WTC11 (cell line): Measurements from ENCODE around the gene TP73. TPM values are rescaled to one million over a fixed set of nuclear protein-coding genes. Genes with fewer than 3 reads are reported as not detected.

Source experiments
- ATAC-seq: fragments of 200-7000 bp; cut with Tn5 transposase; 2 replicates; pipeline ENCODE4 v1.10.0; 2021; ENCODE audit warnings: mild to moderate bottlenecking, moderate library complexity
- CTCF ChIA-PET: fragments of 300-600 bp; sonication (Branson Sonifier 250); formaldehyde crosslinking; loops from one replicate; lab custom pipeline; 2021; ENCODE audit warnings: antibody characterized with exemption; lab: Charles Lee
- POLR2A ChIA-PET: fragments of 350-600 bp; sonication (Branson Sonifier 250); formaldehyde crosslinking; loops from one replicate; lab custom pipeline; 2021; ENCODE audit warnings: antibody characterized with exemption; lab: Charles Lee
- DNase-seq: peaks from one replicate; pipeline ENCODE4 v3.0.0; 2021; ENCODE audit warnings: low spot score
- H3K27ac Mint-ChIP-seq: 2 replicates; pipeline ENCODE4 v1.8.0; 2021; ENCODE audit warnings: mixed read lengths
- H3K27me3 Mint-ChIP-seq: 2 replicates; pipeline ENCODE4 v1.8.0; 2021; ENCODE audit warnings: low read depth, mild to moderate bottlenecking, moderate library complexity, mixed read lengths
- H3K36me3 Mint-ChIP-seq: 2 replicates; pipeline ENCODE4 v1.8.0; 2021; ENCODE audit warnings: mixed read lengths
- H3K4me1 Mint-ChIP-seq: 2 replicates; pipeline ENCODE4 v1.8.0; 2022; ENCODE audit warnings: mixed read lengths
- H3K4me3 Mint-ChIP-seq: 2 replicates; pipeline ENCODE4 v1.8.0; 2021; ENCODE audit warnings: mild to moderate bottlenecking, moderate library complexity, mixed read lengths
- H3K9me3 Mint-ChIP-seq: 2 replicates; pipeline ENCODE4 v1.8.0; 2021; ENCODE audit warnings: mixed read lengths
- FOXK1 ChIP-seq: sonication (generic); formaldehyde crosslinking; IDR thresholded peaks from 2 replicates; pipeline ENCODE4 v1.8.0; 2022; ENCODE audit warnings: mild to moderate bottlenecking, moderate library complexity, missing genetic modification reagents
- GTF2I ChIP-seq: fragments of 250-450 bp; sonication (Bioruptor Pico); conservative IDR thresholded peaks from 2 replicates; pipeline ENCODE4 v1.4.0; 2021; ENCODE audit warnings: mild to moderate bottlenecking
- JAZF1 ChIP-seq: fragments of 250-450 bp; sonication (Bioruptor Pico); IDR thresholded peaks from 2 replicates; pipeline ENCODE4 v1.9.0; 2021; ENCODE audit warnings: moderate library complexity, mild to moderate bottlenecking, inconsistent platforms
- SOX15 ChIP-seq: fragments of 250-450 bp; sonication (Bioruptor Pico); IDR thresholded peaks from 2 replicates; pipeline ENCODE4 v1.9.0; 2021; ENCODE audit warnings: mild to moderate bottlenecking
- ZBTB21 ChIP-seq: sonication (generic); formaldehyde crosslinking; IDR thresholded peaks from 2 replicates; pipeline ENCODE4 v1.8.1; 2023; ENCODE audit warnings: mild to moderate bottlenecking, missing genetic modification reagents, borderline replicate concordance
- ZNF263 ChIP-seq: sonication (generic); formaldehyde crosslinking; IDR thresholded peaks from 2 replicates; pipeline ENCODE4 v1.8.1; 2022; ENCODE audit warnings: low read depth, mild to moderate bottlenecking, moderate library complexity, missing genetic modification reagents
- ZNF416 ChIP-seq: fragments of 250-450 bp; sonication (Bioruptor Pico); IDR thresholded peaks from 2 replicates; pipeline ENCODE4 v1.9.0; 2021; ENCODE audit warnings: mild to moderate bottlenecking, inconsistent platforms
- ZNF423 ChIP-seq: fragments of 250-450 bp; sonication (Bioruptor Pico); IDR thresholded peaks from 2 replicates; pipeline ENCODE4 v2.1.2; 2022; ENCODE audit warnings: mild to moderate bottlenecking, moderate library complexity
- total RNA-seq: library from RNA; stranded (reverse); gene quantifications from 3 replicates; pipeline ENCODE4 v1.2.3, GENCODE V29; 2021
- TF ChIP-seq, protein P1 (sequence below): sonication (generic); formaldehyde crosslinking; IDR thresholded peaks from 2 replicates; pipeline ENCODE4 v1.8.1; 2022; ENCODE audit warnings: mild to moderate bottlenecking, moderate library complexity, missing genetic modification reagents
- TF ChIP-seq, protein P2 (sequence below): sonication (generic); formaldehyde crosslinking; IDR thresholded peaks from 2 replicates; pipeline ENCODE4 v1.8.1; 2023; ENCODE audit warnings: mild to moderate bottlenecking, missing genetic modification reagents
- TF ChIP-seq, protein P3 (sequence below): sonication (generic); formaldehyde crosslinking; IDR thresholded peaks from 2 replicates; pipeline ENCODE4 v1.8.1; 2023; ENCODE audit warnings: mild to moderate bottlenecking, missing genetic modification reagents, moderate library complexity
- TF ChIP-seq, protein P4 (sequence below): sonication (generic); formaldehyde crosslinking; IDR thresholded peaks from 2 replicates; pipeline ENCODE4 v1.8.0; 2022; ENCODE audit warnings: mild to moderate bottlenecking, missing genetic modification reagents
- TF ChIP-seq, protein P5 (sequence below): sonication (generic); formaldehyde crosslinking; IDR thresholded peaks from 2 replicates; pipeline ENCODE4 v1.8.1; 2023; ENCODE audit warnings: mild to moderate bottlenecking, missing genetic modification reagents, borderline replicate concordance
- TF ChIP-seq, protein P6 (sequence below): fragments of 250-450 bp; sonication (Bioruptor Pico); IDR thresholded peaks from 2 replicates; pipeline ENCODE4 v1.9.0; 2021; ENCODE audit warnings: mild to moderate bottlenecking

The TP73 gene
- total RNA-seq, 1 experiment from 2014 or later = 5.7 TPM

DNA sequence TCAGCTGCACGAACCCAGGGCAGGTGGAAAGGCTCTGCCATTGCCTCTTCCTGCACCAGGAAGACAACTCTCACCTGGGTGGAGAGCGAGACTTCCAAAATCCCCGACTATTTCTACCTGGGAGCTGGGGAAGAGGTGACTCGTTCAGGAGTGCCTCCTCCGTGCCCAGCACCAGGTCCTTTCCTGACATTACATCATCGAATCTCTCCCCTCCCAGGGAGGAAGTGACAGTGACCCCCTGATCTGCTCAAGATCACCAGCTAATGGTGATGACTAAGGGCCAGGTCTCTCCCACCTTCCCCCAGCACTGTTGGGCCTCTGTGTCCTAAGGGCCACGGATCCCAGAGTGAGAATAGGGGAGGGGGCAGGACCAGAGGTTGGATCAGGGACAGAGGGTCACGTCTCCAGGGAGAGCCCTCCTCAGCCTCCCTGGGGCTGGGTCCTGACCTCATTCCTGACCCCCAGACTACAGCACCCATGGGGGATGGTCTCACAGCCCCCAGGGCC is 47.8 kb upstream of the TP73 start (continued):
- TF ChIP-seq, protein P1, sequence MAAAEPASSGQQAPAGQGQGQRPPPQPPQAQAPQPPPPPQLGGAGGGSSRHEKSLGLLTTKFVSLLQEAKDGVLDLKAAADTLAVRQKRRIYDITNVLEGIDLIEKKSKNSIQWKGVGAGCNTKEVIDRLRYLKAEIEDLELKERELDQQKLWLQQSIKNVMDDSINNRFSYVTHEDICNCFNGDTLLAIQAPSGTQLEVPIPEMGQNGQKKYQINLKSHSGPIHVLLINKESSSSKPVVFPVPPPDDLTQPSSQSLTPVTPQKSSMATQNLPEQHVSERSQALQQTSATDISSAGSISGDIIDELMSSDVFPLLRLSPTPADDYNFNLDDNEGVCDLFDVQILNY = no peak
- TF ChIP-seq, protein P2, sequence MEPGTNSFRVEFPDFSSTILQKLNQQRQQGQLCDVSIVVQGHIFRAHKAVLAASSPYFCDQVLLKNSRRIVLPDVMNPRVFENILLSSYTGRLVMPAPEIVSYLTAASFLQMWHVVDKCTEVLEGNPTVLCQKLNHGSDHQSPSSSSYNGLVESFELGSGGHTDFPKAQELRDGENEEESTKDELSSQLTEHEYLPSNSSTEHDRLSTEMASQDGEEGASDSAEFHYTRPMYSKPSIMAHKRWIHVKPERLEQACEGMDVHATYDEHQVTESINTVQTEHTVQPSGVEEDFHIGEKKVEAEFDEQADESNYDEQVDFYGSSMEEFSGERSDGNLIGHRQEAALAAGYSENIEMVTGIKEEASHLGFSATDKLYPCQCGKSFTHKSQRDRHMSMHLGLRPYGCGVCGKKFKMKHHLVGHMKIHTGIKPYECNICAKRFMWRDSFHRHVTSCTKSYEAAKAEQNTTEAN (CRISPR knock-in tag) = no peak
- TF ChIP-seq GTF2I (CRISPR knock-in tag) (no peak), SOX15 (CRISPR knock-in tag) (no peak)

DNA sequence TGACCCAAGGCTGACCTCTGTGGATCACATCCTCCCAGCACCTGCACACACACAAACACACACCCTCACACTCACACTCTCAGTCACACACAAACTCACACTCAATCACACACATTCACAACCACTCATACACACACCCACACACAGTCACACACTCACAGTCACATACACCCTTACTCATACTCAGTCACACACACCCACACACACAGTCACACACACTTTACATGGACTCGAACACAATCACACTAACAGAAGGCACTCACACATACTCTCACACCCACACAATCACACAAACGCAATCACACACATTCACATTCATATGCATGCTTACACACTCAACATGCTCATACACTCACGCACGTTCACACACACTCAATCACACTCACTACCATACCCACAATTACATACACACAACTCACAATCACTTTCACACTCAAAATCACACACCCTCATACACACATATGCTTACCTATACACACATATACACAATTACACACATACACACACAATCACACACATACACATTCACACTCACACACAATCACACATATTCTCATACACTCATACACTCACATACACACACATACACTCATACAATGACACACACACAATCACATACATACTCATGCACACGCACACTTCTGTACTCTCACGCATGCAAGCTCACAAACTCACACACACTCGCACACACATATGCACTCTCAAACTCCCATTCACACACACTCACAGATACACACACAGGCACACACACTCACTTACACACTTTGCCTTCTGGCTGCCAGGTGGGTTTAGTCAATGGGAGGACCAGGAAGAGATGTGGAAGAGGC is 47.1 kb upstream of the TP73 start:
- ATAC-seq = no peak
- H3K27me3 Mint-ChIP-seq = no peaks in the 10 kb centered on the region
- POLR2A ChIA-PET = no interaction called here
- TF ChIP-seq, protein P3, sequence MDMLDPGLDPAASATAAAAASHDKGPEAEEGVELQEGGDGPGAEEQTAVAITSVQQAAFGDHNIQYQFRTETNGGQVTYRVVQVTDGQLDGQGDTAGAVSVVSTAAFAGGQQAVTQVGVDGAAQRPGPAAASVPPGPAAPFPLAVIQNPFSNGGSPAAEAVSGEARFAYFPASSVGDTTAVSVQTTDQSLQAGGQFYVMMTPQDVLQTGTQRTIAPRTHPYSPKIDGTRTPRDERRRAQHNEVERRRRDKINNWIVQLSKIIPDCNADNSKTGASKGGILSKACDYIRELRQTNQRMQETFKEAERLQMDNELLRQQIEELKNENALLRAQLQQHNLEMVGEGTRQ = no peak
- TF ChIP-seq ZBTB21 = no peak
- no peak for TF ChIP-seq FOXK1 (CRISPR knock-in tag)
- no peak for TF ChIP-seq ZNF263 (CRISPR knock-in tag)
- TF ChIP-seq, protein P4, sequence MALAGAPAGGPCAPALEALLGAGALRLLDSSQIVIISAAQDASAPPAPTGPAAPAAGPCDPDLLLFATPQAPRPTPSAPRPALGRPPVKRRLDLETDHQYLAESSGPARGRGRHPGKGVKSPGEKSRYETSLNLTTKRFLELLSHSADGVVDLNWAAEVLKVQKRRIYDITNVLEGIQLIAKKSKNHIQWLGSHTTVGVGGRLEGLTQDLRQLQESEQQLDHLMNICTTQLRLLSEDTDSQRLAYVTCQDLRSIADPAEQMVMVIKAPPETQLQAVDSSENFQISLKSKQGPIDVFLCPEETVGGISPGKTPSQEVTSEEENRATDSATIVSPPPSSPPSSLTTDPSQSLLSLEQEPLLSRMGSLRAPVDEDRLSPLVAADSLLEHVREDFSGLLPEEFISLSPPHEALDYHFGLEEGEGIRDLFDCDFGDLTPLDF (CRISPR knock-in tag) = no peak
- TF ChIP-seq JAZF1 = no peak
- TF ChIP-seq ZNF423 (CRISPR knock-in tag) = no peak
- no peak for TF ChIP-seq ZNF416 (CRISPR knock-in tag)
- TF ChIP-seq, protein P5, sequence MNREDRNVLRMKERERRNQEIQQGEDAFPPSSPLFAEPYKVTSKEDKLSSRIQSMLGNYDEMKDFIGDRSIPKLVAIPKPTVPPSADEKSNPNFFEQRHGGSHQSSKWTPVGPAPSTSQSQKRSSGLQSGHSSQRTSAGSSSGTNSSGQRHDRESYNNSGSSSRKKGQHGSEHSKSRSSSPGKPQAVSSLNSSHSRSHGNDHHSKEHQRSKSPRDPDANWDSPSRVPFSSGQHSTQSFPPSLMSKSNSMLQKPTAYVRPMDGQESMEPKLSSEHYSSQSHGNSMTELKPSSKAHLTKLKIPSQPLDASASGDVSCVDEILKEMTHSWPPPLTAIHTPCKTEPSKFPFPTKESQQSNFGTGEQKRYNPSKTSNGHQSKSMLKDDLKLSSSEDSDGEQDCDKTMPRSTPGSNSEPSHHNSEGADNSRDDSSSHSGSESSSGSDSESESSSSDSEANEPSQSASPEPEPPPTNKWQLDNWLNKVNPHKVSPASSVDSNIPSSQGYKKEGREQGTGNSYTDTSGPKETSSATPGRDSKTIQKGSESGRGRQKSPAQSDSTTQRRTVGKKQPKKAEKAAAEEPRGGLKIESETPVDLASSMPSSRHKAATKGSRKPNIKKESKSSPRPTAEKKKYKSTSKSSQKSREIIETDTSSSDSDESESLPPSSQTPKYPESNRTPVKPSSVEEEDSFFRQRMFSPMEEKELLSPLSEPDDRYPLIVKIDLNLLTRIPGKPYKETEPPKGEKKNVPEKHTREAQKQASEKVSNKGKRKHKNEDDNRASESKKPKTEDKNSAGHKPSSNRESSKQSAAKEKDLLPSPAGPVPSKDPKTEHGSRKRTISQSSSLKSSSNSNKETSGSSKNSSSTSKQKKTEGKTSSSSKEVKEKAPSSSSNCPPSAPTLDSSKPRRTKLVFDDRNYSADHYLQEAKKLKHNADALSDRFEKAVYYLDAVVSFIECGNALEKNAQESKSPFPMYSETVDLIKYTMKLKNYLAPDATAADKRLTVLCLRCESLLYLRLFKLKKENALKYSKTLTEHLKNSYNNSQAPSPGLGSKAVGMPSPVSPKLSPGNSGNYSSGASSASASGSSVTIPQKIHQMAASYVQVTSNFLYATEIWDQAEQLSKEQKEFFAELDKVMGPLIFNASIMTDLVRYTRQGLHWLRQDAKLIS (CRISPR knock-in tag) = no peak
- TF ChIP-seq, protein P6, sequence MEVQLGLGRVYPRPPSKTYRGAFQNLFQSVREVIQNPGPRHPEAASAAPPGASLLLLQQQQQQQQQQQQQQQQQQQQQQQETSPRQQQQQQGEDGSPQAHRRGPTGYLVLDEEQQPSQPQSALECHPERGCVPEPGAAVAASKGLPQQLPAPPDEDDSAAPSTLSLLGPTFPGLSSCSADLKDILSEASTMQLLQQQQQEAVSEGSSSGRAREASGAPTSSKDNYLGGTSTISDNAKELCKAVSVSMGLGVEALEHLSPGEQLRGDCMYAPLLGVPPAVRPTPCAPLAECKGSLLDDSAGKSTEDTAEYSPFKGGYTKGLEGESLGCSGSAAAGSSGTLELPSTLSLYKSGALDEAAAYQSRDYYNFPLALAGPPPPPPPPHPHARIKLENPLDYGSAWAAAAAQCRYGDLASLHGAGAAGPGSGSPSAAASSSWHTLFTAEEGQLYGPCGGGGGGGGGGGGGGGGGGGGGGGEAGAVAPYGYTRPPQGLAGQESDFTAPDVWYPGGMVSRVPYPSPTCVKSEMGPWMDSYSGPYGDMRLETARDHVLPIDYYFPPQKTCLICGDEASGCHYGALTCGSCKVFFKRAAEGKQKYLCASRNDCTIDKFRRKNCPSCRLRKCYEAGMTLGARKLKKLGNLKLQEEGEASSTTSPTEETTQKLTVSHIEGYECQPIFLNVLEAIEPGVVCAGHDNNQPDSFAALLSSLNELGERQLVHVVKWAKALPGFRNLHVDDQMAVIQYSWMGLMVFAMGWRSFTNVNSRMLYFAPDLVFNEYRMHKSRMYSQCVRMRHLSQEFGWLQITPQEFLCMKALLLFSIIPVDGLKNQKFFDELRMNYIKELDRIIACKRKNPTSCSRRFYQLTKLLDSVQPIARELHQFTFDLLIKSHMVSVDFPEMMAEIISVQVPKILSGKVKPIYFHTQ (CRISPR knock-in tag) = no peak
- no peak overlapping the region for H3K27ac Mint-ChIP-seq
- H3K9me3 Mint-ChIP-seq = no peaks in the 10 kb centered on the region
- no peaks in the 10 kb centered on the region for H3K36me3 Mint-ChIP-seq
- CTCF ChIA-PET = no interaction called here
- peaks cover 4% of the 10 kb centered on the region for H3K4me1 Mint-ChIP-seq
- no peak for DNase-seq
- H3K4me3 Mint-ChIP-seq = no peak overlapping the region
